ENCODE results near the gene INSYN2B.

Gene INSYN2B

GRCh38 chr5:169921384-169921783 lies 58.9 kb downstream of the INSYN2B start:
- Histone ChIP-seq H3K9me3 (ENCODE audit: insufficient read depth, low read length) (no peaks in the 10 kb centered on the region), H3K27me3 (ENCODE audit: low read length) (no peaks in the 10 kb centered on the region), H3K4me2 (ENCODE audit: low read depth, low read length, poor library complexity, severe bottlenecking) (no peak overlapping the region), H4K20me1 (ENCODE audit: low read depth, low read length) (peaks cover 9% of the 10 kb centered on the region; the same call in 1 of the 2 replicates), H3K79me2 (ENCODE audit: insufficient read depth, low read length) (no peaks in the 10 kb centered on the region), H3K9ac (ENCODE audit: low read length) (no peak overlapping the region), H3K9me2 (replicated peaks; ENCODE audit: insufficient read depth, low read length) (no peaks in the 10 kb centered on the region), H3K36me3 (ENCODE audit: low read length) (no peaks in the 10 kb centered on the region), H3K27ac (ENCODE audit: low read depth, low read length) (no peak overlapping the region), H2AFZ (ENCODE audit: low read depth, low read length, severe bottlenecking) (no peak overlapping the region), H3F3A (ENCODE audit: insufficient read depth) (no peaks in the 10 kb centered on the region), H3K4me3 (ENCODE audit: insufficient read depth, low read length, poor library complexity, severe bottlenecking) (no peak overlapping the region)
- TF ChIP-seq CTCF (IDR thresholded peaks at IDR 0.05; ENCODE audit: insufficient read depth, low read length, poor library complexity, severe bottlenecking): no peak

- no peaks in the 10 kb centered on the region for H3K9me3 ChIP-seq (ENCODE audit: insufficient read depth, low read length)
- H3K4me2 ChIP-seq (ENCODE audit: low read depth, low read length, poor library complexity, severe bottlenecking): no peak overlapping the region
- H3K79me2 ChIP-seq (ENCODE audit: insufficient read depth, low read length): no peaks in the 10 kb centered on the region
- H3F3A ChIP-seq (ENCODE audit: insufficient read depth): no peaks in the 10 kb centered on the region
- peaks cover 9% of the 10 kb centered on the region; the same call in 1 of the 2 replicates for H4K20me1 ChIP-seq (ENCODE audit: low read depth, low read length)
- TF ChIP-seq EZH2phosphoT487 (conservative IDR thresholded peaks at IDR 0.05; ENCODE audit: low read length) (no peak), CTCF (IDR thresholded peaks at IDR 0.05; ENCODE audit: insufficient read depth, low read length, poor library complexity, severe bottlenecking) (no peak)
- no peaks in the 10 kb centered on the region for H3K36me3 ChIP-seq (ENCODE audit: low read length)
- no peak overlapping the region for H3K4me3 ChIP-seq (ENCODE audit: insufficient read depth, low read length, poor library complexity, severe bottlenecking)
- H3K27me3 ChIP-seq (ENCODE audit: low read length): no peaks in the 10 kb centered on the region
- H2AFZ ChIP-seq (ENCODE audit: low read depth, low read length, severe bottlenecking): no peak overlapping the region
- no peak overlapping the region for H3K9ac ChIP-seq (ENCODE audit: low read length)
- H3K27ac ChIP-seq (ENCODE audit: low read depth, low read length): no peak overlapping the region
- H3K9me2 ChIP-seq (replicated peaks; ENCODE audit: insufficient read depth, low read length): no peaks in the 10 kb centered on the region
These were observed 59.8 kb downstream of the INSYN2B start for GRCh38 chr5:169920474-169920873.

- no peak for TF ChIP-seq EZH2phosphoT487 (conservative IDR thresholded peaks at IDR 0.05; ENCODE audit: low read length)
- H3K9ac ChIP-seq (ENCODE audit: low read length): no peak overlapping the region
- H3K79me2 ChIP-seq (ENCODE audit: insufficient read depth, low read length): no peaks in the 10 kb centered on the region
- H3K36me3 ChIP-seq (ENCODE audit: low read length): no peaks in the 10 kb centered on the region
- H3K4me2 ChIP-seq (ENCODE audit: low read depth, low read length, poor library complexity, severe bottlenecking): no peak overlapping the region
- no peaks in the 10 kb centered on the region for H3K27me3 ChIP-seq (ENCODE audit: low read length)
- H2AFZ ChIP-seq (ENCODE audit: low read depth, low read length, severe bottlenecking): no peak overlapping the region
- peaks cover 9% of the 10 kb centered on the region; the same call in 1 of the 2 replicates for H4K20me1 ChIP-seq (ENCODE audit: low read depth, low read length)
- no peaks in the 10 kb centered on the region for H3K9me3 ChIP-seq (ENCODE audit: insufficient read depth, low read length)
- no peak overlapping the region for H3K4me3 ChIP-seq (ENCODE audit: insufficient read depth, low read length, poor library complexity, severe bottlenecking)
- H3K9me2 ChIP-seq (replicated peaks; ENCODE audit: insufficient read depth, low read length): no peaks in the 10 kb centered on the region
- H3F3A ChIP-seq (ENCODE audit: insufficient read depth): no peaks in the 10 kb centered on the region
- no peak overlapping the region for H3K27ac ChIP-seq (ENCODE audit: low read depth, low read length)
These were observed 62.1 kb downstream of the INSYN2B start for GRCh38 chr5:169918228-169918627.

- Histone ChIP-seq H3K4me3 (ENCODE audit: insufficient read depth, low read length, poor library complexity, severe bottlenecking) (no peak overlapping the region), H3K27me3 (ENCODE audit: low read length) (no peaks in the 10 kb centered on the region), H3K27ac (ENCODE audit: low read depth, low read length) (no peak overlapping the region), H3K9me3 (ENCODE audit: insufficient read depth, low read length) (no peaks in the 10 kb centered on the region), H3K79me2 (ENCODE audit: insufficient read depth, low read length) (no peaks in the 10 kb centered on the region), H3K9me2 (replicated peaks; ENCODE audit: insufficient read depth, low read length) (no peaks in the 10 kb centered on the region), H3K4me2 (ENCODE audit: low read depth, low read length, poor library complexity, severe bottlenecking) (no peak overlapping the region), H3K36me3 (ENCODE audit: low read length) (no peaks in the 10 kb centered on the region), H4K20me1 (ENCODE audit: low read depth, low read length) (peaks cover 9% of the 10 kb centered on the region; the same call in 1 of the 2 replicates), H3F3A (ENCODE audit: insufficient read depth) (no peaks in the 10 kb centered on the region), H2AFZ (ENCODE audit: low read depth, low read length, severe bottlenecking) (no peak overlapping the region), H3K9ac (ENCODE audit: low read length) (no peak overlapping the region)
- TF ChIP-seq CTCF (IDR thresholded peaks at IDR 0.05; ENCODE audit: insufficient read depth, low read length, poor library complexity, severe bottlenecking) (no peak), EZH2phosphoT487 (conservative IDR thresholded peaks at IDR 0.05; ENCODE audit: low read length) (no peak)
These were observed 62.8 kb downstream of the INSYN2B start for GRCh38 chr5:169917500-169917899.
